ENCODE measurements around the gene GNRH2. TPM values are rescaled to one million over a fixed set of nuclear protein-coding genes. Genes with fewer than 3 reads are reported as not detected.

The GNRH2 gene
- total and polyA plus RNA-seq, 2 of the 8 experiments (the other 6 are each of a cell fraction or from before 2014, with no cell fraction given), result 0.09 to 0.82 TPM

DNA sequence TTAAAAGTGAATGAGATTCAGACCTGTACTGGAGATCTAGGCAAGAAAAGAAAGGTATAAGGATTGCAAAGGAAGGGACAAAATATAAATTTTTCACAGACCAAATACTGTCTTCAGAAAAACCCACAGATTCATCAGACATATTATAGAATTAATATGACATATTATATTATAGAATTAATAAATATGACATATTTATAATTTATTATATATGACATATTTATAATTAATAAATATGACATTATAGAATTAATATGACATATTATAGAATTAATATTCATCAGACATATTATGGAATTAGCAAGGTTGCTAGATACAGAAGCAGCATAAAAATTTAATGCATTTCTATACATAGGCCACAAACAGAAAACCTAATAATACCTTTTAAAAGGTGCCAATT is 44.7 kb upstream of the GNRH2 start:
- no peak overlapping the region for H4K5ac ChIP-seq (ENCODE audit: insufficient read length, low read depth, low read length)
- no peak for DNase-seq (ENCODE audit: low read depth in 1 of 2, low spot score in 2 of 2)
- no peak overlapping the region for H3K18ac ChIP-seq (ENCODE audit: extremely low read depth, low read length)
- no peak overlapping the region for H3K27ac ChIP-seq (ENCODE audit: low read depth, low read length)
- no peak overlapping the region for H4K8ac ChIP-seq (ENCODE audit: extremely low read depth, insufficient read depth, low read length)
- ChIA-PET CTCF (ENCODE audit: partially characterized antibody) (interaction anchor here (0.8 kb wide), 1 partner anchor 133 kb away, joined by 4 read pairs; no protein-coding TSS in a partner anchor), POLR2A (ENCODE audit: partially characterized antibody) (interaction anchor here (0.7 kb wide), 1 partner anchor 191 kb away, joined by 3 read pairs; no protein-coding TSS in a partner anchor)
- no peak overlapping the region for H2BK20ac ChIP-seq (ENCODE audit: low read length)
- no peak for FAIRE-seq
- H3K9me3 ChIP-seq (ENCODE audit: insufficient read depth in 2 of 2, low read depth in 1 of 2, low read length in 1 of 2), result no peaks in the 10 kb centered on the region
- peaks cover 0 to 12% (median 3%) of the 10 kb centered on the region in 4 experiments; a peak in 5 of 8 replicates for H3K36me3 ChIP-seq (ENCODE audit: control insufficient read depth in 2 of 4, insufficient read depth in 4 of 4, low read length in 3 of 4)
- H2AFZ ChIP-seq (ENCODE audit: low read length), result no peak overlapping the region
- H2BK5ac ChIP-seq (ENCODE audit: low read depth, low read length), result no peak overlapping the region
- no peak overlapping the region for H3K4me2 ChIP-seq (ENCODE audit: insufficient read depth in 1 of 2, low read depth in 2 of 2, low read length in 2 of 2)
- no peak overlapping the region for H3K56ac ChIP-seq (replicated peaks; ENCODE audit: insufficient read length, low read depth, low read length)
- TF ChIP-seq CHD1 (IDR thresholded peaks at IDR 0.05; ENCODE audit: low read depth, low read length), result no peak
- TF ChIP-seq POLR2AphosphoS5 (IDR thresholded peaks at IDR 0.05; ENCODE audit: low read depth, low read length), result no peak
- TF ChIP-seq BACH1 (IDR thresholded peaks at IDR 0.05; ENCODE audit: low read length), result no peak
- TF ChIP-seq CEBPB (IDR thresholded peaks at IDR 0.05; ENCODE audit: low read depth, low read length), result no peak
- TF ChIP-seq KDM1A (IDR thresholded peaks at IDR 0.05; ENCODE audit: borderline replicate concordance, low read length), result no peak
- no peak for TF ChIP-seq HDAC2 (IDR thresholded peaks at IDR 0.05; ENCODE audit: borderline replicate concordance in 1 of 2, low read depth in 2 of 2, low read length in 2 of 2)
- no peak for TF ChIP-seq SP1 (IDR thresholded peaks at IDR 0.05; ENCODE audit: low read depth, low read length)
- TF ChIP-seq, protein P1, sequence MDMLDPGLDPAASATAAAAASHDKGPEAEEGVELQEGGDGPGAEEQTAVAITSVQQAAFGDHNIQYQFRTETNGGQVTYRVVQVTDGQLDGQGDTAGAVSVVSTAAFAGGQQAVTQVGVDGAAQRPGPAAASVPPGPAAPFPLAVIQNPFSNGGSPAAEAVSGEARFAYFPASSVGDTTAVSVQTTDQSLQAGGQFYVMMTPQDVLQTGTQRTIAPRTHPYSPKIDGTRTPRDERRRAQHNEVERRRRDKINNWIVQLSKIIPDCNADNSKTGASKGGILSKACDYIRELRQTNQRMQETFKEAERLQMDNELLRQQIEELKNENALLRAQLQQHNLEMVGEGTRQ (IDR thresholded peaks at IDR 0.05; ENCODE audit: low read length), result no peak
- no peak for TF ChIP-seq JUN (IDR thresholded peaks at IDR 0.05; ENCODE audit: low read depth, low read length)
- no peak for TF ChIP-seq MAFK (IDR thresholded peaks at IDR 0.05; ENCODE audit: low read depth, low read length)
- TF ChIP-seq, protein P2, sequence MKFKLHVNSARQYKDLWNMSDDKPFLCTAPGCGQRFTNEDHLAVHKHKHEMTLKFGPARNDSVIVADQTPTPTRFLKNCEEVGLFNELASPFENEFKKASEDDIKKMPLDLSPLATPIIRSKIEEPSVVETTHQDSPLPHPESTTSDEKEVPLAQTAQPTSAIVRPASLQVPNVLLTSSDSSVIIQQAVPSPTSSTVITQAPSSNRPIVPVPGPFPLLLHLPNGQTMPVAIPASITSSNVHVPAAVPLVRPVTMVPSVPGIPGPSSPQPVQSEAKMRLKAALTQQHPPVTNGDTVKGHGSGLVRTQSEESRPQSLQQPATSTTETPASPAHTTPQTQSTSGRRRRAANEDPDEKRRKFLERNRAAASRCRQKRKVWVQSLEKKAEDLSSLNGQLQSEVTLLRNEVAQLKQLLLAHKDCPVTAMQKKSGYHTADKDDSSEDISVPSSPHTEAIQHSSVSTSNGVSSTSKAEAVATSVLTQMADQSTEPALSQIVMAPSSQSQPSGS (IDR thresholded peaks at IDR 0.05; ENCODE audit: low read length), result no peak
- no peak for TF ChIP-seq ASH2L (IDR thresholded peaks at IDR 0.05; ENCODE audit: low read length)
- TF ChIP-seq BRCA1 (IDR thresholded peaks at IDR 0.05; ENCODE audit: low read depth, low read length), result no peak
- no peaks in the 10 kb centered on the region for H3K79me2 ChIP-seq (ENCODE audit: control insufficient read depth in 1 of 2, insufficient read depth in 2 of 2, low read length in 2 of 2)
- no peaks in the 10 kb centered on the region for H3K4me1 ChIP-seq (replicated peaks in 1 of 4; ENCODE audit: control insufficient read depth in 3 of 4, insufficient read depth in 4 of 4, low read length in 3 of 4)
- no peak overlapping the region for H3K9ac ChIP-seq (replicated peaks in 1 of 4; ENCODE audit: extremely low read depth in 1 of 4, low read depth in 3 of 4, low read length in 3 of 4)
- H4K20me1 ChIP-seq (replicated peaks in 1 of 2; ENCODE audit: control insufficient read depth in 1 of 2, insufficient read depth in 2 of 2, low read length in 2 of 2), result peaks cover 0 to 2% of the 10 kb centered on the region in 2 experiments
- H3K14ac ChIP-seq (ENCODE audit: insufficient read length), result no peak overlapping the region
- no peak overlapping the region for H2BK15ac ChIP-seq (ENCODE audit: low read length)
- H2AK5ac ChIP-seq (ENCODE audit: low read depth, low read length), result no peak overlapping the region
- no peaks in the 10 kb centered on the region for H3K27me3 ChIP-seq (replicated peaks in 1 of 4; ENCODE audit: control insufficient read depth in 3 of 4, extremely low read depth in 1 of 4, insufficient read depth in 3 of 4, low read length in 3 of 4)
- H3K23me2 ChIP-seq (ENCODE audit: low read depth, low read length), result no peaks in the 10 kb centered on the region
- no peak overlapping the region for H4K91ac ChIP-seq (replicated peaks; ENCODE audit: insufficient read length, low read length)
- H2BK12ac ChIP-seq (ENCODE audit: low read depth, low read length), result no peak overlapping the region
- no peak overlapping the region for H2BK120ac ChIP-seq (replicated peaks; ENCODE audit: low read depth, low read length)
- no peak overlapping the region for H3K4ac ChIP-seq (replicated peaks; ENCODE audit: insufficient read length, low read depth, low read length)
- no peak overlapping the region for H3K23ac ChIP-seq (ENCODE audit: insufficient read length)
- no peak overlapping the region for H3K4me3 ChIP-seq (ENCODE audit: extremely low read depth in 1 of 4, insufficient read depth in 2 of 4, low read depth in 3 of 4, low read length in 4 of 4)
- no peaks in the 10 kb centered on the region for H3K79me1 ChIP-seq (ENCODE audit: low read depth, low read length)

All from H1 (cell line).